HepG2 (cell line): ENCODE results near the gene NFKBIL1. TPM values are rescaled to one million over a fixed set of nuclear protein-coding genes. Genes with fewer than 3 reads are reported as not detected.

Experiments
- HMGA1 ChIP-seq: sonication (generic); formaldehyde crosslinking; conservative IDR thresholded peaks from 2 replicates; pipeline ENCODE4 v1.4.0; 2020; ENCODE audit warnings: missing genetic modification reagents
- JUN ChIP-seq: sonication (generic); formaldehyde crosslinking; IDR thresholded peaks from 2 replicates; pipeline ENCODE4 v1.4.0; 2020; ENCODE audit warnings: mild to moderate bottlenecking, missing genetic modification reagents
- KLF13 ChIP-seq: sonication (generic); formaldehyde crosslinking; IDR thresholded peaks from 2 replicates; pipeline ENCODE4 v1.4.0; 2020; ENCODE audit warnings: mild to moderate bottlenecking, missing genetic modification reagents
- MTA3 ChIP-seq: sonication (generic); formaldehyde crosslinking; IDR thresholded peaks from 2 replicates; pipeline ENCODE4 v1.4.0; 2020; ENCODE audit warnings: missing genetic modification reagents
- POLR2G ChIP-seq: fragments of 200-400 bp; formaldehyde crosslinking; IDR thresholded peaks from 2 replicates; pipeline ENCODE4 v1.6.1; 2018; ENCODE audit warnings: mild to moderate bottlenecking, low read depth, low read length, moderate library complexity
- PRDM10 ChIP-seq: sonication (generic); formaldehyde crosslinking; IDR thresholded peaks from 2 replicates; pipeline ENCODE4 v1.4.0; 2020; ENCODE audit warnings: low read depth, missing genetic modification reagents
- SALL1 ChIP-seq: sonication (generic); formaldehyde crosslinking; IDR thresholded peaks from 2 replicates; pipeline ENCODE4 v1.8.0; 2022; ENCODE audit warnings: mild to moderate bottlenecking, missing genetic modification reagents
- SNAI1 ChIP-seq: sonication (generic); formaldehyde crosslinking; IDR thresholded peaks from 2 replicates; pipeline ENCODE4 v1.5.0; 2020; ENCODE audit warnings: mild to moderate bottlenecking, missing genetic modification reagents, borderline replicate concordance
- SRSF4 ChIP-seq: fragments of 200-400 bp; formaldehyde crosslinking; IDR thresholded peaks from one replicate; pipeline ENCODE4 v1.6.1; 2018; ENCODE audit warnings: mild to moderate bottlenecking, low read depth, low read length, moderate library complexity; ENCODE audit not compliant: poor library complexity, severe bottlenecking
- TCF7 ChIP-seq: sonication (generic); IDR thresholded peaks from 2 replicates; pipeline ENCODE4 v1.6.1; 2016; ENCODE audit warnings: antibody characterized with exemption, low read depth
- TP53 ChIP-seq: sonication (generic); formaldehyde crosslinking; conservative IDR thresholded peaks from 2 replicates; pipeline ENCODE4 v1.4.0; 2020; ENCODE audit warnings: missing genetic modification reagents
- ZFP36L1 ChIP-seq: sonication (generic); formaldehyde crosslinking; IDR thresholded peaks from 2 replicates; pipeline ENCODE4 v1.8.0; 2022; ENCODE audit warnings: mild to moderate bottlenecking, missing genetic modification reagents, moderate library complexity
- ZNF10 ChIP-seq: sonication (generic); formaldehyde crosslinking; IDR thresholded peaks from 2 replicates; pipeline ENCODE4 v1.4.0; 2020; ENCODE audit warnings: mild to moderate bottlenecking, low read depth, missing genetic modification reagents, borderline replicate concordance
- ZNF3 ChIP-seq: IDR thresholded peaks from 2 replicates; pipeline ENCODE4 v1.7.0; 2017; ENCODE audit warnings: inconsistent platforms
- ZNF33A ChIP-seq: sonication (generic); formaldehyde crosslinking; IDR thresholded peaks from 2 replicates; pipeline ENCODE4 v1.5.1; 2020; ENCODE audit warnings: missing genetic modification reagents, mild to moderate bottlenecking, moderate library complexity, borderline replicate concordance
- ZNF781 ChIP-seq: sonication (generic); formaldehyde crosslinking; IDR thresholded peaks from 2 replicates; pipeline ENCODE4 v1.5.1; 2020; ENCODE audit warnings: borderline replicate concordance, mild to moderate bottlenecking, missing genetic modification reagents; ENCODE audit errors: not compliant biosample characterization
- ZNF883 ChIP-seq: sonication (generic); formaldehyde crosslinking; IDR thresholded peaks from 2 replicates; pipeline ENCODE4 v1.5.1; 2020; ENCODE audit warnings: mild to moderate bottlenecking, missing genetic modification reagents; ENCODE audit errors: not compliant biosample characterization
- ZNF891 ChIP-seq: sonication (generic); formaldehyde crosslinking; IDR thresholded peaks from 2 replicates; pipeline ENCODE4 v1.5.0; 2020; ENCODE audit warnings: mild to moderate bottlenecking, missing genetic modification reagents
- polyA plus RNA-seq, 8 experiments: library from polyadenylated mRNA; depleted of rRNA in 3 of 8; stranded (reverse) in 7 of 8; unstranded in 1 of 8; fragments of >200 nt; fragmentation: Illumina TruSeq in 4 of 8; extraction: Trizol in 4 of 8; gene quantifications; 2 replicates each; pipeline versions ENCODE4 v1.2.1 to v1.2.3, GENCODE V29; 2011 to 2016; ENCODE audit warnings: low read depth in 4 of 8, missing spikeins in 1 of 8, mixed read lengths in 1 of 8; ENCODE audit not compliant: insufficient read depth in 1 of 8
- total RNA-seq, 5 experiments: library from RNA; depleted of rRNA; stranded (reverse); fragments of >200 nt; fragmentation: Illumina TruSeq; extraction: Trizol; gene quantifications; 2 replicates each; pipeline ENCODE4 v1.2.3, GENCODE V29; 2016; ENCODE audit warnings: low read depth in 1 of 5
- TF ChIP-seq, protein P1 (sequence below): sonication (generic); formaldehyde crosslinking; IDR thresholded peaks from 2 replicates; pipeline ENCODE4 v1.4.0; 2020; ENCODE audit warnings: missing genetic modification reagents
- TF ChIP-seq, protein P2 (sequence below): sonication (generic); formaldehyde crosslinking; IDR thresholded peaks from 2 replicates; pipeline ENCODE4 v1.8.0; 2022; ENCODE audit warnings: mild to moderate bottlenecking, missing genetic modification reagents

NFKBIL1 gene
- total and polyA plus RNA-seq, 2 of the 13 experiments (the other 11 are each of a cell fraction or from before 2014, with no cell fraction given): 9.7 to 19.5 TPM

- TF ChIP-seq SRSF4 (no peak), ZFP36L1 (CRISPR knock-in tag) (0 out of 2 replicates have a peak, but pooled peaks have one; percentile 38), ZNF3 (CRISPR knock-in tag) (no peak), TCF7 (no peak), ZNF781 (CRISPR knock-in tag) (no peak), ZNF891 (CRISPR knock-in tag) (peak; percentile 87), POLR2G (peak; percentile 36; the same call in 1 of the 2 replicates), PRDM10 (CRISPR knock-in tag) (no peak), ZNF10 (CRISPR knock-in tag) (no peak), ZNF883 (CRISPR knock-in tag) (peak; percentile 62), MTA3 (CRISPR knock-in tag) (no peak), TP53 (CRISPR knock-in tag) (no peak), KLF13 (CRISPR knock-in tag) (peak; percentile 91; the same call in 1 of the 2 replicates), ZNF33A (CRISPR knock-in tag) (no peak), HMGA1 (CRISPR knock-in tag) (no peak), SALL1 (peak; percentile 80), JUN (no peak), SNAI1 (CRISPR knock-in tag) (0 out of 2 replicates have a peak, but pooled peaks have one; percentile 41)
- TF ChIP-seq, protein P1, sequence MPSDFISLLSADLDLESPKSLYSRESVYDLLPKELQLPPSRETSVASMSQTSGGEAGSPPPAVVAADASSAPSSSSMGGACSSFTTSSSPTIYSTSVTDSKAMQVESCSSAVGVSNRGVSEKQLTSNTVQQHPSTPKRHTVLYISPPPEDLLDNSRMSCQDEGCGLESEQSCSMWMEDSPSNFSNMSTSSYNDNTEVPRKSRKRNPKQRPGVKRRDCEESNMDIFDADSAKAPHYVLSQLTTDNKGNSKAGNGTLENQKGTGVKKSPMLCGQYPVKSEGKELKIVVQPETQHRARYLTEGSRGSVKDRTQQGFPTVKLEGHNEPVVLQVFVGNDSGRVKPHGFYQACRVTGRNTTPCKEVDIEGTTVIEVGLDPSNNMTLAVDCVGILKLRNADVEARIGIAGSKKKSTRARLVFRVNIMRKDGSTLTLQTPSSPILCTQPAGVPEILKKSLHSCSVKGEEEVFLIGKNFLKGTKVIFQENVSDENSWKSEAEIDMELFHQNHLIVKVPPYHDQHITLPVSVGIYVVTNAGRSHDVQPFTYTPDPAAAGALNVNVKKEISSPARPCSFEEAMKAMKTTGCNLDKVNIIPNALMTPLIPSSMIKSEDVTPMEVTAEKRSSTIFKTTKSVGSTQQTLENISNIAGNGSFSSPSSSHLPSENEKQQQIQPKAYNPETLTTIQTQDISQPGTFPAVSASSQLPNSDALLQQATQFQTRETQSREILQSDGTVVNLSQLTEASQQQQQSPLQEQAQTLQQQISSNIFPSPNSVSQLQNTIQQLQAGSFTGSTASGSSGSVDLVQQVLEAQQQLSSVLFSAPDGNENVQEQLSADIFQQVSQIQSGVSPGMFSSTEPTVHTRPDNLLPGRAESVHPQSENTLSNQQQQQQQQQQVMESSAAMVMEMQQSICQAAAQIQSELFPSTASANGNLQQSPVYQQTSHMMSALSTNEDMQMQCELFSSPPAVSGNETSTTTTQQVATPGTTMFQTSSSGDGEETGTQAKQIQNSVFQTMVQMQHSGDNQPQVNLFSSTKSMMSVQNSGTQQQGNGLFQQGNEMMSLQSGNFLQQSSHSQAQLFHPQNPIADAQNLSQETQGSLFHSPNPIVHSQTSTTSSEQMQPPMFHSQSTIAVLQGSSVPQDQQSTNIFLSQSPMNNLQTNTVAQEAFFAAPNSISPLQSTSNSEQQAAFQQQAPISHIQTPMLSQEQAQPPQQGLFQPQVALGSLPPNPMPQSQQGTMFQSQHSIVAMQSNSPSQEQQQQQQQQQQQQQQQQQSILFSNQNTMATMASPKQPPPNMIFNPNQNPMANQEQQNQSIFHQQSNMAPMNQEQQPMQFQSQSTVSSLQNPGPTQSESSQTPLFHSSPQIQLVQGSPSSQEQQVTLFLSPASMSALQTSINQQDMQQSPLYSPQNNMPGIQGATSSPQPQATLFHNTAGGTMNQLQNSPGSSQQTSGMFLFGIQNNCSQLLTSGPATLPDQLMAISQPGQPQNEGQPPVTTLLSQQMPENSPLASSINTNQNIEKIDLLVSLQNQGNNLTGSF (CRISPR knock-in tag): no peak
- TF ChIP-seq, protein P2, sequence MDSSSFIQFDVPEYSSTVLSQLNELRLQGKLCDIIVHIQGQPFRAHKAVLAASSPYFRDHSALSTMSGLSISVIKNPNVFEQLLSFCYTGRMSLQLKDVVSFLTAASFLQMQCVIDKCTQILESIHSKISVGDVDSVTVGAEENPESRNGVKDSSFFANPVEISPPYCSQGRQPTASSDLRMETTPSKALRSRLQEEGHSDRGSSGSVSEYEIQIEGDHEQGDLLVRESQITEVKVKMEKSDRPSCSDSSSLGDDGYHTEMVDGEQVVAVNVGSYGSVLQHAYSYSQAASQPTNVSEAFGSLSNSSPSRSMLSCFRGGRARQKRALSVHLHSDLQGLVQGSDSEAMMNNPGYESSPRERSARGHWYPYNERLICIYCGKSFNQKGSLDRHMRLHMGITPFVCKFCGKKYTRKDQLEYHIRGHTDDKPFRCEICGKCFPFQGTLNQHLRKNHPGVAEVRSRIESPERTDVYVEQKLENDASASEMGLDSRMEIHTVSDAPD (CRISPR knock-in tag): no peak
Measured at GRCh38 chr6:31580807-31581433, 33.5 kb downstream of the NFKBIL1 start (continued).
